Measurements from ENCODE around the gene SP140.

- TF ChIP-seq CTCF (IDR thresholded peaks at IDR 0.05) (no peak), POLR2AphosphoS5 (IDR thresholded peaks at IDR 0.05) (no peak), POLR2A (IDR thresholded peaks at IDR 0.05) (no peak), EP300 (IDR thresholded peaks at IDR 0.05) (no peak)
Observed at GRCh38 chr2:230179907-230180306, 45.6 kb upstream of the SP140 start.

Measured in sigmoid colon (tissue), 4 donors.